ENCODE data around the gene GALNT1.

The GALNT1 gene

GRCh38 chr18:35732636-35733035 lies 151.1 kb downstream of the GALNT1 start:
- H3K9me3 ChIP-seq, result no peaks in the 10 kb centered on the region
- H3K4me3 ChIP-seq (ENCODE audit: low read depth in 1 of 2, low read length in 1 of 2), result no peak overlapping the region
- no peaks in the 10 kb centered on the region for H3K4me1 ChIP-seq (ENCODE audit: control insufficient read depth in 1 of 2, insufficient read depth in 1 of 2, low read depth in 1 of 2, low read length in 1 of 2)
- no peaks in the 10 kb centered on the region for H3K27me3 ChIP-seq
- no peaks in the 10 kb centered on the region for H3K36me3 ChIP-seq
- no peak overlapping the region for H3K27ac ChIP-seq
- no peak for TF ChIP-seq CTCF (IDR thresholded peaks at IDR 0.05)

- Histone ChIP-seq H3K27ac (no peak overlapping the region), H3K4me3 (ENCODE audit: low read depth in 1 of 2, low read length in 1 of 2) (no peak overlapping the region), H3K9me3 (no peaks in the 10 kb centered on the region), H3K27me3 (no peaks in the 10 kb centered on the region), H3K36me3 (no peaks in the 10 kb centered on the region), H3K4me1 (ENCODE audit: control insufficient read depth in 1 of 2, insufficient read depth in 1 of 2, low read depth in 1 of 2, low read length in 1 of 2) (no peaks in the 10 kb centered on the region)
- TF ChIP-seq CTCF (IDR thresholded peaks at IDR 0.05), result no peak
Measured at GRCh38 chr18:35733408-35733807, 151.9 kb downstream of the GALNT1 start.

GRCh38 chr18:35736696-35737095 lies 155.2 kb downstream of the GALNT1 start:
- Histone ChIP-seq H3K4me1 (ENCODE audit: control insufficient read depth in 1 of 2, insufficient read depth in 1 of 2, low read depth in 1 of 2, low read length in 1 of 2) (no peaks in the 10 kb centered on the region), H3K36me3 (no peaks in the 10 kb centered on the region), H3K27ac (no peak overlapping the region), H3K27me3 (no peaks in the 10 kb centered on the region), H3K4me3 (ENCODE audit: low read depth in 1 of 2, low read length in 1 of 2) (no peak overlapping the region), H3K9me3 (no peaks in the 10 kb centered on the region)
- TF ChIP-seq CTCF (IDR thresholded peaks at IDR 0.05), result no peak

- TF ChIP-seq CTCF (IDR thresholded peaks at IDR 0.05), result no peak
- H3K4me1 ChIP-seq (ENCODE audit: control insufficient read depth in 1 of 2, insufficient read depth in 1 of 2, low read depth in 1 of 2, low read length in 1 of 2), result no peaks in the 10 kb centered on the region
- H3K27me3 ChIP-seq, result no peaks in the 10 kb centered on the region
- H3K27ac ChIP-seq, result no peak overlapping the region
- no peaks in the 10 kb centered on the region for H3K9me3 ChIP-seq
- H3K4me3 ChIP-seq (ENCODE audit: low read depth in 1 of 2, low read length in 1 of 2), result no peak overlapping the region
- no peaks in the 10 kb centered on the region for H3K36me3 ChIP-seq
Measured at GRCh38 chr18:35739778-35740177, 158.2 kb downstream of the GALNT1 start.

GRCh38 chr18:35740656-35741055 lies 159.1 kb downstream of the GALNT1 start:
- no peak overlapping the region for H3K27ac ChIP-seq

More at GRCh38 chr18:35740656-35741055, 159.1 kb downstream of the GALNT1 start:
- Histone ChIP-seq H3K27me3 (no peaks in the 10 kb centered on the region), H3K4me1 (ENCODE audit: control insufficient read depth in 1 of 2, insufficient read depth in 1 of 2, low read depth in 1 of 2, low read length in 1 of 2) (no peaks in the 10 kb centered on the region), H3K9me3 (no peaks in the 10 kb centered on the region), H3K4me3 (ENCODE audit: low read depth in 1 of 2, low read length in 1 of 2) (no peak overlapping the region), H3K36me3 (no peaks in the 10 kb centered on the region)
- no peak for TF ChIP-seq CTCF (IDR thresholded peaks at IDR 0.05)
